A673 (cell line): ENCODE results near the gene CEP85L.

ENCODE experiments used
- EZH2 ChIP-seq: fragments of 200-600 bp; sonication (generic); IDR thresholded peaks from 2 replicates; pipeline ENCODE4 v1.6.1; 2017; ENCODE audit warnings: borderline replicate concordance, low read depth, mild to moderate bottlenecking, mixed read lengths, antibody characterized with exemption, low read length; ENCODE audit not compliant: poor library complexity, severe bottlenecking
- TF ChIP-seq, protein P1 (sequence below): fragments of 300-800, 200-600 bp; sonication (generic); conservative IDR thresholded peaks from 2 replicates; pipeline ENCODE4 v1.5.1; 2017; ENCODE audit warnings: low read depth, mild to moderate bottlenecking, antibody characterized with exemption, low read length, moderate library complexity, mixed read lengths

DNA sequence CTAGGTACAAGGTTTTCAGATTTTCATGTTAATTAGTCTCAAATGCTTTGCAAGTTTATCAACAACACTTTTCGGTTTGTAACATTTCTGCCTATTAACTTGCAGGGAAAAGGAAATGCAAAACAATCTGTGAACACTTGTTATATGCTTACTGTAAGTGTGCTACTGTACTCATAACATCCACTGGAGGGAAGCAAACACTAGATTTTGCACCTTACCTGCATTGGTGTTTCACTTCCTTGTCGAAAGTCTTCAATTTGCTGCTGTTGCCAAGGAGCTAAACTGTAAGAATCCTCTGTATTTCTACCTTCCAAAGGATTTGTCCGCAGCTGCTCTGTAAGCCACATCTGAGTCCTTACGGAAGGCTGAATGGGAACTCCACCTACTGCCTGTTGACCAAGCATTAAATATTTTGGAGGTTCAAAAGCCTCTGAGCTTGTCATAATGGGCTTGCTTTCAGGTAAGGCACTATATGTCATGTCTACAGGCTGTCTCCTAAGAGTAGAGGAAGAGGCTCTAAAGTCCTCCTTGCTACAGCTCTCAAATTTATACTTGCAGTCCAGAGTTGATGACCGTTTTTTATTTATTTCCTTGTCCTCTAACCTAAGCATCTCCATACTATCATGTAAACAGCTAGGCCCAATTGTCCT, 86.0 kb downstream of the CEP85L start:
- TF ChIP-seq, protein P1, sequence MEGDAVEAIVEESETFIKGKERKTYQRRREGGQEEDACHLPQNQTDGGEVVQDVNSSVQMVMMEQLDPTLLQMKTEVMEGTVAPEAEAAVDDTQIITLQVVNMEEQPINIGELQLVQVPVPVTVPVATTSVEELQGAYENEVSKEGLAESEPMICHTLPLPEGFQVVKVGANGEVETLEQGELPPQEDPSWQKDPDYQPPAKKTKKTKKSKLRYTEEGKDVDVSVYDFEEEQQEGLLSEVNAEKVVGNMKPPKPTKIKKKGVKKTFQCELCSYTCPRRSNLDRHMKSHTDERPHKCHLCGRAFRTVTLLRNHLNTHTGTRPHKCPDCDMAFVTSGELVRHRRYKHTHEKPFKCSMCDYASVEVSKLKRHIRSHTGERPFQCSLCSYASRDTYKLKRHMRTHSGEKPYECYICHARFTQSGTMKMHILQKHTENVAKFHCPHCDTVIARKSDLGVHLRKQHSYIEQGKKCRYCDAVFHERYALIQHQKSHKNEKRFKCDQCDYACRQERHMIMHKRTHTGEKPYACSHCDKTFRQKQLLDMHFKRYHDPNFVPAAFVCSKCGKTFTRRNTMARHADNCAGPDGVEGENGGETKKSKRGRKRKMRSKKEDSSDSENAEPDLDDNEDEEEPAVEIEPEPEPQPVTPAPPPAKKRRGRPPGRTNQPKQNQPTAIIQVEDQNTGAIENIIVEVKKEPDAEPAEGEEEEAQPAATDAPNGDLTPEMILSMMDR = peak; percentile 40
- TF ChIP-seq EZH2 = no peak
